Stimulated activated CD8-positive, alpha-beta memory T cell treated with anti-CD3 and anti-CD28 coated beads, Interleukin-7, amount 100 ng/mL, for 48 hours (primary cell): ENCODE data around the gene ZNF667.

Source experiments
- DNase-seq, 2 donors: peaks; one replicate each; pipeline ENCODE4 v3.0.0-alpha.2; 2020; ENCODE audit warnings: low read depth in 1 of 2; ENCODE audit errors: extremely low read depth in 1 of 2

The ZNF667 gene

DNA sequence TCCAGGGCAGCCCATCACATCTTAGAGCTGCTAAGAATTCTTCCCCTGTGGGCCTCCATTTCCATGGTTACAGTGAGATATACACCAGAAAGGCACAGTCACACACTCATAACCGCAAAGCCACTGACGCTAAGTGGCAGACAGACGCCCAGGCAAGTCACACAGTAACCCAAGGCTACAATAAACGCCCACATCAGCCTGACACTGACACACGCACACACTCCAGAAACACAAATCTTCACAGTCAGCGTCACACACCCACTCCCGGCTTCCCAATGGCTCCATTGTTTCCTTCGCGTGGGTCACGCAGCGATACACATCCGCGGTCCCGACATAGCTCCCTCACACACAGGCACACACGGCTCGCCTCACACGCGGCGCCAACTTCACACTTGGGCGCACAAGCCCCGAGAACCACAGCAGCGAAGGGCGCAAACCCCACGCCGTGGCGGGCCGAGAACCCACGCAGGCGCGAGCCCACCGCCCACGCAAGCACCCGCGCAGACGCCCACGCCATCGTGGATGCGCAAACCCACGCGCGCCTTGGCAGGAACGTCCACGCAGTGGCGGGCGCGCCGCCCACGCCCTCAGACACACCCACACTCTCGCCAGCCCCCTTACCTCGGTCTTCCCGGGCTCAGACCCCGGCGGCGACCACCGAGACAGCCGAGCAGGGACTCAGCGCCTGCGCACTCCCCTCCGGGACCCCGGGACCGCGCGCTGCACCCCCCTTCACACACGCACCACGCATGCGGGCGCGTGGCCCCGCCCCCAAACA lies at the start of gene ZNF667:
Gene ZNF667 (minus strand): TSS at position 695 of the 778 bp plus-strand sequence. CDS start 14,975 bp downstream, outside the sequence.
- peak in 1 of 2 donors; percentile 32 for DNase-seq

DNA sequence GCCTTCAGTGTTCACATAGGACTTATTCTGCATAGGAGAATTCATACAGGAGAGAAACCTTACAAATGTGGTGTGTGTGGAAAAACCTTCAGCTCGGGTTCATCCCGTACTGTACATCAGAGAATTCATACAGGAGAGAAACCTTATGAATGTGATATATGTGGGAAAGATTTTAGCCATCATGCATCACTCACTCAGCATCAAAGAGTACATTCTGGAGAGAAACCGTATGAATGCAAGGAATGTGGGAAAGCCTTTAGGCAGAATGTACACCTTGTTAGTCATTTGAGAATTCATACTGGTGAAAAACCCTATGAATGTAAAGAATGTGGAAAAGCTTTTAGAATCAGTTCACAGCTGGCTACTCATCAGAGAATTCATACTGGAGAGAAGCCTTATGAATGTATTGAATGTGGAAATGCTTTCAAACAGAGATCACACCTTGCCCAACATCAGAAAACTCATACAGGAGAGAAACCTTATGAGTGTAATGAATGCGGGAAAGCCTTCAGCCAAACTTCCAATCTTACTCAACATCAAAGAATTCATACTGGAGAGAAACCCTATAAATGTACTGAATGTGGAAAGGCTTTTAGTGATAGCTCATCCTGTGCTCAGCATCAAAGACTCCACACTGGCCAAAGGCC lies 48.2 kb upstream of the ZNF667 start:
- no peak for DNase-seq

DNA sequence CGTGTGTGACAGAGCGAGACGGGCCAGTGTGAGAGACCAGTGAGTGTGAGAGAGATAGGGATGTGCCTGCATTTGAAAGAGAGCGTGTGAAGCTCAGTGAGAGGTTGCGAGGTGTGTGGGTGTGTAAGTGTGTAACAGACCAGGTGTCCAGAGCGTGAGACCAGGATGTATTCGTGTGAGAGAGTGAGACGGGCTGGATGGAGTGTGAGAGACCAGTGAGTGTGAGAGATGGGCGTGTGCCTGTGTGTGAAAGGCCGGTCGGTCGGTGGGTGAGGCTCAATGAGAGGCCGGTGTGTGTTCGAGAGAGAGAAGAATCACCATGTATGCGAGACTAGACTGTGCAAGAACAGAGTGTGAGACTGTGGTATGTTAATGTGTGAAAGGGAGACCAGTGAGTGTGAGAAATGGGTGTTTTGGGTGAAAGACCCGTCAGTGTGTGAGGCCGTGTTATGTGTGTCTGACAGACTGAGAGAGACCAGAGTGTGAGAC lies 31.2 kb upstream of the ZNF667 start:
- no peak for DNase-seq

DNA sequence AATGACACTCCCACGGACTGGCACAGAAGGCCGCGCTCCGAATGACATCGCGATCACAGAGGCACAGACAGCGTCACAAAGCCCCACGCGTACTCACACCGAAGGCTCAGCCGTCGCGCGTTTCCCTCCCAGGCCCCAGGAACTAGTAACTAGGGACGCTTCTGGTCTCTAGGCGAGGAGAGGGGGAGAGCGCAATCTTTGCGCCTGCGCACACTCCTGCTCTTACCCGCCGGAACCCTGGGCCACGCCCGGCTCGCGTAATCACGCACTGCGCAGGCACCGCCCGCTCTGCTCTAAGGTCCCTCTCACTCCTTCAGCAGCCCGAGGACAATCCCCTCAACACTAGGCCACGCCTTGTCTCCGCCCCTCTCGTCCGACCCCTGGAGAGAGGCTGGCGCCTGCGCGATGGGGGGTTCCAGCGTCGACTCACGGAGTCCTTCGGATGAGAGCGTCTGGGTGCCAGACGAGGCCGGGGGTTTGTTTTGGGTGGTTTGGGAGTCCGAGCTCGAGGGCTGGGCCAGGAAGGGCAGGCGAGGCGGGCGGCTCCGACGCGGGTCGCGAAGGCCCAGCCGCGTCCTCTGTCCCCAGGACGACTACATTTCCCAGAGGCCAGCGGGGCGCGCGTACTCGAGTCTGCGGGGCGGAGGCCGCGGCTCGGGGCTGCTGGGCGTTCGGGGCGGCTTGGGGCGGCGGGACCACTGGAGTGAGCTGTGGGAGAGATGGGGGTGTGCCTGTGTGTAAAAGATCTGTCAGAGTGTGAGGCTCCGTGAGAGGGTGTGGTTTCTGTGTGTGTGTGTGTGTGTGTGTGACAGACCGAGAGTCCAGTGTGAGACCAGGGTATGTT lies 30.5 kb upstream of the ZNF667 start, which contains the start of gene ZNF471:
Gene ZNF471 (plus strand): TSS at position 410 of the 844 bp plus-strand sequence. CDS start 3,717 bp downstream, outside the sequence.
- peak; percentile 64 to 78 for DNase-seq

DNA sequence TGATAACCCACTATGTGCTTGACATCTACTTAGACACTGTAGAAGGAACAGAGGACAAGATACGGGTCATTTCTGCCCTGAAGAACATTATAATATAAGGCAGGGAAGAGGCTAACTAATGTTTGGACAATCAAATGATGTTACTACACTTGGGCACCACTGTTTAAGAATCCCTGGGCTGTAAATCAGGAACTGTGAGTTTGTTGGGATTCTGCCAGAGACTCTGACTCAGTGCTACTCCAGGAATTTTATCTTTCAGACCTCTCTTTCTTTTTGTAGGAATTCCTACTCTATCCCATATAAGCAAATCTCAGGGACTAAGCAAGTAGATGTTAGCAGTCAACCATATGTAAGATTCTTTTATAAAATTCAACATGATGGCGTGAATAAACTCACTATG lies 27.4 kb upstream of the ZNF667 start:
- no peak for DNase-seq

DNA sequence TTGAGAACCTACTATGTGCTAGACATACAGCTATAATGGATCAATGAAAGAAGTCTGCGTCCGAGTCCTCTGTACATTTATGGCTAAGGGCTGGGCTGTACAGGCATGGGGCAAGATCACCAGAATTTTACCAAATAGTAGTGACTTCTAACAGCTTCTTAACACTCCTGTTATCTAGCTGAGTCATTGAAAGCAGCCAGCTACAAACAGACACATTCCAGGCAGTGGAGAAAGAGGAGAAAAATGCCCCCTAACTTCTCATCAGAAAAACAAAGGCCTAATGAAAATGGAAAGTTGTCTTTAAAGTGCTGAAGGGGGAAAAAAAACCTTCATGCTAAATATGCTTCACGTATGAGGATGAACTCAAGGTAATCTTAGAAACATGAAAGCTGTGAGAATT lies 14.3 kb upstream of the ZNF667 start:
- no peak for DNase-seq

DNA sequence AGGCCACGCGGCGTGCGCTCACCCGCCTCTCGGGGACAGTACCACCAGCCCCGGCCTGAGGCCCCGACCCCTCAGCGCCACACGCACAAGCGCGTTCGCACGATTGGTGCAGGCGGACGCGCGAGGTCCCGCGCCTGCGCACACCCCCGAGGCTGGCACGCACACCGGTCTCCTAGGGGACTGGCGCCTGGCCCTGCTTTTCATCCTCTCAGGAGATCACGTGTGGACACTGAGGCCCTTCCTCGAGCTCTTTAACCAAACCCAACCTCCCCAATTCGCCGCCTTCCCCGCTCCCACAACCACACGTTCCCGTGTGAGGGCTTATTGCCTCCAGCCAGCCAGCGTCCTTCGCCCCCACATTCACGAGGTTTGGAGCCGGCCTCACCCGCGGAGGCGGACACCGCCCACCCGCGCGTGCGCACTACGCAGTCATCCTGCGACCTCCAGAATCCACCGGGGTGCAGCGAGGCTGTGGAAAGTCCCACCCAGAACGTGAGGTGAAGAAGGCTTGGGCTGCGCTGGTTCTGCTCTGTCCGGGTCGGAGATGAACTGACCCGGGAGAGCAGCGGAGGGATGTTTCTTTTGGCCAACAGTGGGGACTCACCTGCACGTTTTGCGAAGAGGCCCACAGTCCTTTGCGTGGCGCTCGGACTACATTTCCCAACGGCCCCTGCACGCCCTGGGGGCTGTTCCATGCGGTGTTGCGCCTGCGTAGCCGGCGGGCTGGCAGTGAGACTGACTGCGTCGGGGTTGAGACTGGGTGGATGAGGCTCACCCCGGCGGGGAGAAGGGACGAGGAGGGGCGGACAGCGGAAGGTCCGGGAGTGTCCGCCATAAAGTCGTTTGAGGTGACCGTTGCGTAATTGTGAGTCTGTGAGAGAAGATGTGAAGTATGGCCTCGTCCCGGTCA lies 539 bp upstream of the ZNF667 start:
- peak; percentile 40 to 65 for DNase-seq

DNA sequence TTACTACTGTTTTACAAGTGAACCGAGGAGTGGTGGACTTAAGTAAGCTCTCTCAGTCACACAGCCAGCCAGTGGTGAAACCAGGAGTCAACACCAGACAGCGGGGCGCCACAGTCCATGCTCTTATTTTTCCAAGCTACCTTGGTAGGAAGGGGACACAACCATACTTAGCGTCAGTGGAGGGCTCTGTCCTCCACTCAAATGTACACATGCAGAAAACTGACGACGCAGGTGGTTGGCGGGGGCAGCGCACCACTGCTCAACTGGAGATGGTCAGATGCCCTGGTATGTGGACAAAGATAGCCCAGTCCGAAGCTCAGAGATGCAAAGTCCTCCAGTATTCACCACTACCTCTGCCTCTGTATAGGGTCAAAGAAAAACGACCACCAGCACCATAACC lies 1.1 kb downstream of the ZNF667 start:
- no peak for DNase-seq

DNA sequence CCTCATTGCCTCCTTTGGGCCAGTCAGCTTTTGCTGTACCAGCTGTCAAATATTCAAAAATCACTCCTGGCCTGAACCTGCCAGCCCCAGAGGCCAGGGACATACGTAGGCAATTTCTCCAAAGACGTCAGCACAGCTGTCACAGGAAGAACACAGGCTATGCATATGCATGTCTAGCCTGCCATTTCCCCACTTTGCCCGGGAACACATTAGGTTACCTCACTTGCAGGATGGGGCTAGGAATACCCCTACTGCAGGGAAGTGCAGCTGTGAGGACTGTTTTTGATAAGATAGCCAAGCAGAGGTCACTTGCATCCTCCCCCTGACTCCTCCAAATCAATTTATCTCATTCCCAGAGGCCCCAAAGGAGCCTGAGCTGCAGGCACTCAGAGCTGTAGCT lies 2.8 kb downstream of the ZNF667 start:
- DNase-seq, result no peak

DNA sequence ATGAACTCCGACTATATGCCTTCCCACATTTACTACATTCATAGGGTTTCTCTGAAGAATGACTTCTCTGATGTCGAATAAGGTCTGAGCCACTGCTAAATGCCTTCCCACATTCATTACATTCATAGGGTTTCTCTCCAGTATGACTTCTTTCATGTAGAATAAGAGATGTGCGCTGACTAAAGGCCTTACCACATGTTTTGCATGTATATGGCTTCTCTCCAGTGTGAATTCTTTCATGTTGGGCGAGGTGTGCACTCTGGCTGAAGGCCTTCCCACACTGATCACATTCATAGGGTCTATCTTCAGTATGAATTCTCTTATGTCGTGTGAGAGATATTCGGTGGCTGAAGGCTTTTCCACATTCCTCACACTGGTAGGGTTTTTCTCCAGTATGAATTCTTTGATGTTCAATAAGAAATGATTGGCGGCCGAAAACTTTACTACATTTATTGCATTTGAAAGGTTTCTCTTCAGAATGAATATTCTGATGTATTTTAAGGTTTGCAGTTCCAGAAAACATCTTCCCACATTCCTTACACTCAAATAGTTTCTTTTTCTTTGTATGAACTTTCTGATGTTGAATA lies 35.8 kb downstream of the ZNF667 start:
- no peak for DNase-seq

DNA sequence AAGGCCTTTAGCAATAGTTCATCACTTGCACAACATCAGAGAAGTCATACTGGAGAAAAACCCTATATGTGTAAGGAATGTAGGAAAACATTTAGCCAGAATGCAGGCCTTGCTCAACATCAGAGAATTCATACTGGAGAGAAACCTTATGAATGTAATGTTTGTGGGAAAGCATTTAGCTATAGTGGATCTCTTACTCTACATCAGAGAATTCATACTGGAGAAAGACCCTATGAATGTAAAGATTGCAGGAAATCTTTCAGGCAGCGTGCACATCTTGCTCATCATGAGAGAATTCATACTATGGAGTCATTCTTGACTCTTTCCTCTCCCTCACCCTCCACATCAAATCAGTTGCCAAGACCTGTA lies 53.2 kb downstream of the ZNF667 start:
- DNase-seq, result no peak

DNA sequence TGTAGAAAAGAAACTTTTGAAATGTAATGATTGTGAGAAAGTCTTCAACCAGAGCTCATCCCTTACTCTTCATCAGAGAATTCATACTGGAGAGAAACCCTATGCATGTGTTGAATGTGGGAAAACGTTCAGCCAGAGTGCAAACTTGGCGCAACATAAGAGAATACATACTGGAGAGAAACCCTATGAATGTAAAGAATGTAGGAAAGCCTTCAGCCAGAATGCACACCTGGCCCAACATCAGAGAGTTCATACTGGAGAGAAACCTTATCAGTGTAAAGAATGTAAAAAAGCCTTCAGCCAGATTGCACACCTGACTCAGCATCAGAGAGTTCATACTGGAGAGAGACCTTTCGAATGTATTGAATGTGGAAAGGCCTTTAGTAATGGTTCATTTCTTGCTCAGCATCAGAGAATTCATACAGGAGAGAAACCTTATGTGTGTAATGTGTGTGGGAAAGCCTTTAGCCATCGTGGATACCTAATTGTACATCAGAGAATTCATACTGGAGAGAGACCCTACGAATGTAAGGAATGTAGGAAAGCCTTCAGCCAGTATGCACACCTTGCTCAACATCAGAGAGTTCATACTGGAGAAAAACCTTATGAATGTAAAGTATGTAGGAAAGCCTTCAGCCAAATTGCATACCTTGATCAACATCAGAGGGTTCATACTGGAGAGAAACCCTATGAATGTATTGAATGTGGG lies 53.7 kb downstream of the ZNF667 start:
- DNase-seq, result no peak

DNA sequence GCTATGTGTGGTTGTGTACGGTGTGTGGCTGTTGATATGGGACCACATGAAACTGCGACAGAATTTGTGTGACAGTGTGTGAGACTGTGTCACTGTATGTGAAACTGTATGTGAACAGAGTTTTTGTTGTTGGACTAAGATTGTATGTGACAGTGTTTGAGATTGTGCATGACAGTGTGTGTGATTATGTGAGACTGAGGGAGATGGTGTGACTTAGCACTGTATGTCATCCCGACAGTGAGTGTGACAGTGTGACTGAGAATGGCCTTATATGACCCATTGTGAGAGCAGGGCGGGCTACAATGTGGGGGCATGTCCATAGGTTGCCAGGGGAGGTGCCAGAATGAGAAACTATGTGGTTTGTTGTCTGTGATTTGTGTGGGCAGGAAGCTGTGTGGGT lies 72.1 kb downstream of the ZNF667 start:
- DNase-seq, result no peak

DNA sequence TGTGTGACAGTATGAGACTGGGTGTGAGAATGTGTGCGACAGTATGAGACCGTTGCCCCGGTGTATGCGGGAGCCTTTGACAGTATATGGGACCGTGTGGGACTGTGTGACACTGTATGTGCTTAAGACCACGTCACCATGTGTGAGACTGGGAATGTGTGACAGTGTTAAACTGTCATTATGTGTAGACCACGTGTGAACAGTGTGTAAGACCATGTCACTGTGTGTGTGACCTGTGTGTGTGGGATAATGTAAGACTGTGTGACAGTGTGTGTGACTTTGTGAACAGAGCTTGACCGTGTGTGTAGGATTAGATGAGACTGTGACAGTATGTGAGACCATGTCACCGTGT lies 72.5 kb downstream of the ZNF667 start:
- no peak for DNase-seq

DNA sequence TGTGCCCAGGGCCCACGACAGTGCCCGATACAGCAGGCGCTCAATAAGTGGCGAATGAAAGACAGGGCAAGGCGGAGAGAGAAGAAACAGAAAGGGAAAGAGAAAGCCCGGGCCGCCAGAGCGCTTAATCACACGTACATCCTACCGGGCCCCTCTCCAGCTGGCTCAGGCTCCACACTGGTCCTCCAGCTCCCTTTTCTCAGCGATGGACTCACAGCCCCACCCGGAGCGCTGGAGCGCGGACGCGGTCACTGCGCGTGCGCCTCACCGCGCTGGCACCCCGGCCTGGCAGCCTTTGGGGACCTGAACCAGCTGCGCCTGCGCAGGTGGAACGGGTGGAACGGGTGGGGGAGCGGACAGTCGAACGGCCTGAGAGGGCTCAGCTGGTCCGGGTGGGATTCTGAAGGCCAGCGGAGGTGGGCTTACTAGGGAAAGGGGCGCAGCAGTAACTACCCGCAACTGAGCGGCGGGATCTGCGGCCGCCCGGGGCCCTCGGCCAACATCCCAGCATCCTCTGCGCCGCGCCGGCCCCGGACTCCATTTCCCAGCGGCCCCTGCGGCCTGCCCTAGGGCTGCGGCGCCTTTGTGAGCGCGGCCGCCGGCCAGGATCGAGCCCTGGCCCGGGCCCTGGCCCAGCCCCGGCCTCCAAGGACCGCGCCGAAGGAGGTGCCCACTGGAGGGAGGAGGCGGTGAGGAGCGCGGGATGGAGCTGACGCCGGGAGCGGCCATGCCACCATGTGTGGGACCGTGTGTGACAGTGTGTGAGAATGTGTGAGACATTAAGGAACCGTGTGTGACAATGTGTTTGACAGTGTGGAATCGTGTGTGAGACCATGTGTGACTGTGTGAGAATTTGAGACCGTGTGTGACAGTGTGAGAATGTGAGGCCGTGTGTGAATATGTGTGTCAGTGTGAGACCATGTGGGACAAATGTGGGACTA lies 73.1 kb downstream of the ZNF667 start, which contains the start of gene ZNF583:
Gene ZNF583 (plus strand): TSS at position 569 of the 941 bp plus-strand sequence. CDS start 2,783 bp downstream, outside the sequence.
- DNase-seq, result peak; percentile 76 to 82

DNA sequence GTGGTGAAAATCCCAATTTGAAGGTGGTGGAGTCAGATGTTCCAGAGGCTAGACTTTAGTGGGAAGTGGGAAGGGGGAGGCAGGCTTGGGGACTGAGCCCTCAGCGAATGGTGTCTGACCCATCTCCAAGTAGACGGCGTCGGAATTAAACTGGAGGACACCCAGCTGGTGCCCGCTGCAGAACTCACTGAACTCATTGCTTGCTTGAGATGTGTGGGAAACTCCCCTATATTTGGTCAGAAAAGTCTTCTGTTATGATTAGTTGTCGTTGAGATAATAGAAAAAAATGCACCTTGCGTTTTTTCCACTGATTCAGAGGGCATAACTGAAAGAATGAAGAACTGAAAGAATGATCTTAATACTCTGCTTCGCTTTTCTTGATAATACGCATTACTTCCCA lies 73.9 kb downstream of the ZNF667 start:
- no peak for DNase-seq

DNA sequence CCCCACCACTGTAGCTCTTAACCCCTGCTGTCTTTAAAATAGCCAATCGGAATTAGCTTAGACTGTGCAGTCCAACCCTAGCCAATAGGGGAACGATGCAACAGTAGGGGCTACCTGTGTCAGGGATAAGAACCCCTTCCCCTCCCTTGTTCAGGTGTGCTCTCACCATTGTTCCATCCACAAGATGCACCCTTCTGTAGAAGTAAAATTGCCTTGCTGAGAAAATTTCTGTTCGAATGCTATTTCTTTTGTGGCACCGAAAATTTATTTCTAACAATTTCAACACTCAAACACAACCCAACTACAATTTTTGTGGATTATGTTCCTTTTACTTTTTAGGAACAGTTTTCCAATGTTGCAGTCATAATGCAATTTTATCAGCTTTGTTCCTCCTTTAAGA lies 76.7 kb downstream of the ZNF667 start:
- DNase-seq, result no peak

DNA sequence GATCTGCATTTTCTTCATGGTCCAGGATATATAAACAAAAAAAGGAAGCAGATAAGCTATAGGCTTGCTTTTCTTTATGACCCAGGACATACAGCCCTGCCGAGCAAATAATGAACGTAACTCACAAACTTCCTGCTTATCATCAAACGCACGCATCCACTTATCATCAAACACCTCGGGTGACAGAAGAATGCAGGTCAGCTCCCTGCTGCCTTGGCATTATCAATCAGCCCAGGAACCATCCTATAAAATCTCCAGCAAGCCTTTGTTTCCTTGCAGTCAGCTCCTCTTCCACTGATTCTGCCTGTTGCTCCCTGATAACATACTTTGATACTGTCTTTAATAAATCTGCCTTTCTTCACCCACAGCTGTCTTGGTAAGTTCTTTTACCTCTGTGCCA lies 78.3 kb downstream of the ZNF667 start:
- DNase-seq, result no peak
